ENCODE results near the gene MAPK1.
"Not testable (repeated sequence)": the region's sequence is repeated elsewhere in the genome, so short reads cannot be mapped to it uniquely, and the experiment has no call there.

The MAPK1 gene

GRCh38 chr22:21818487-21819182, 48.8 kb downstream of the MAPK1 start:
- Histone ChIP-seq H3K4me3 (ENCODE audit: low read depth, low read length) (no peak overlapping the region), H3K36me3 (ENCODE audit: control insufficient read depth in 2 of 2, insufficient read depth in 1 of 2, low read length in 2 of 2) (no peaks in the 10 kb centered on the region), H3K9me3 (ENCODE audit: control insufficient read depth, insufficient read depth, low read depth, low read length) (no peaks in the 10 kb centered on the region), H3K4me1 (ENCODE audit: control insufficient read depth, insufficient read depth, low read length) (peaks cover 4% of the 10 kb centered on the region; the same call in 1 of the 2 replicates), H3K27ac (ENCODE audit: extremely low read depth, low read depth, low read length) (no peak overlapping the region)
- ChIA-PET CTCF (interaction anchor here (0.9 kb wide), 1 partner anchor 118 kb away, joined by 3 read pairs; no protein-coding TSS in a partner anchor), POLR2A (no interaction called here)
- TF ChIP-seq GLI4 (tag by site-specific recombination; IDR thresholded peaks at IDR 0.05) = no peak
- TF ChIP-seq PRDM1 (tag by site-specific recombination; IDR thresholded peaks at IDR 0.05) = peak; percentile 57

GRCh38 chr22:21817497-21817853, 50.0 kb downstream of the MAPK1 start:
- CTCF ChIA-PET; H3K27ac ChIP-seq (ENCODE audit: extremely low read depth, low read depth, low read length); H3K4me1 ChIP-seq (ENCODE audit: control insufficient read depth, insufficient read depth, low read length); POLR2A ChIA-PET; H3K36me3 ChIP-seq (ENCODE audit: control insufficient read depth in 2 of 2, insufficient read depth in 1 of 2, low read length in 2 of 2); H3K4me3 ChIP-seq (ENCODE audit: low read depth, low read length); H3K9me3 ChIP-seq (ENCODE audit: control insufficient read depth, insufficient read depth, low read depth, low read length): not testable (repeated sequence)

GRCh38 chr22:21816787-21817496, 50.5 kb downstream of the MAPK1 start:
- H3K27ac ChIP-seq (ENCODE audit: extremely low read depth, low read depth, low read length) = peak overlapping the region; percentile 6; the same call in 1 of the 2 replicates
- POLR2A ChIA-PET = interaction anchor here (0.6 kb wide), 1 partner anchor 43 kb away, joined by 6 read pairs; no protein-coding TSS in a partner anchor
- H3K4me3 ChIP-seq (ENCODE audit: low read depth, low read length) = no peak overlapping the region
- H3K9me3 ChIP-seq (ENCODE audit: control insufficient read depth, insufficient read depth, low read depth, low read length) = no peaks in the 10 kb centered on the region
- H3K36me3 ChIP-seq (ENCODE audit: control insufficient read depth in 2 of 2, insufficient read depth in 1 of 2, low read length in 2 of 2) = no peaks in the 10 kb centered on the region
- CTCF ChIA-PET = interaction anchor here (0.6 kb wide), 1 partner anchor 62 kb away, joined by 5 read pairs; no protein-coding TSS in a partner anchor
- peaks cover 4% of the 10 kb centered on the region; the same call in 1 of the 2 replicates for H3K4me1 ChIP-seq (ENCODE audit: control insufficient read depth, insufficient read depth, low read length)
- TF ChIP-seq ZBTB8A (tag by site-specific recombination; IDR thresholded peaks at IDR 0.05) = no peak
- TF ChIP-seq, protein P1, sequence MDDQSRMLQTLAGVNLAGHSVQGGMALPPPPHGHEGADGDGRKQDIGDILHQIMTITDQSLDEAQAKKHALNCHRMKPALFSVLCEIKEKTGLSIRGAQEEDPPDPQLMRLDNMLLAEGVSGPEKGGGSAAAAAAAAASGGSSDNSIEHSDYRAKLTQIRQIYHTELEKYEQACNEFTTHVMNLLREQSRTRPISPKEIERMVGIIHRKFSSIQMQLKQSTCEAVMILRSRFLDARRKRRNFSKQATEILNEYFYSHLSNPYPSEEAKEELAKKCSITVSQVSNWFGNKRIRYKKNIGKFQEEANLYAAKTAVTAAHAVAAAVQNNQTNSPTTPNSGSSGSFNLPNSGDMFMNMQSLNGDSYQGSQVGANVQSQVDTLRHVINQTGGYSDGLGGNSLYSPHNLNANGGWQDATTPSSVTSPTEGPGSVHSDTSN (CRISPR knock-in tag; IDR thresholded peaks at IDR 0.05) = no peak
- no peak for TF ChIP-seq ZNF544 (tag by site-specific recombination; IDR thresholded peaks at IDR 0.05)
- no peak for TF ChIP-seq ZNF677 (tag by site-specific recombination; IDR thresholded peaks at IDR 0.05)
- no peak for TF ChIP-seq ZBTB20 (tag by site-specific recombination; IDR thresholded peaks at IDR 0.05)
- TF ChIP-seq ZNF629 (tag by site-specific recombination; IDR thresholded peaks at IDR 0.05) = no peak
- TF ChIP-seq ZNF558 (tag by site-specific recombination; IDR thresholded peaks at IDR 0.05) = no peak
- no peak for TF ChIP-seq ZNF10 (tag by site-specific recombination; IDR thresholded peaks at IDR 0.05)

DNA sequence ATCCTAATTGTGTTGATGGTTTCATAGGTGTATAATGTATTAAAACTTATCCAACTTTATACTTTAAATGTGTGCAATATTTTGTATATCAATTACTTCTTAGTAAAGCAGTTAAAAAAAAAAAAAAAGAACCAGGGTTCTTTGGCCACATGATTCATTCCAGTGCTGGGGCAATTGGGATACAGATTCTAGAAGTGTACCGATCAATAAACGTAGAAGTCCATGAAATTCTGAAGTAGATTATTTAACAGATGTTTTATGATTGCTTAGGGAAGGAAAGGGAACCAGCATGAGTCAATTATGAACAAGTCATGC, 51.0 kb downstream of the MAPK1 start:
- ChIA-PET POLR2A (no interaction called here), CTCF (interaction anchor here (0.6 kb wide), 1 partner anchor 61 kb away, joined by 5 read pairs; no protein-coding TSS in a partner anchor)
- no peak for TF ChIP-seq IKZF3 (tag by site-specific recombination; IDR thresholded peaks at IDR 0.05)
- Histone ChIP-seq H3K9me3 (ENCODE audit: control insufficient read depth, insufficient read depth, low read depth, low read length) (no peaks in the 10 kb centered on the region), H3K27ac (ENCODE audit: extremely low read depth, low read depth, low read length) (peak overlapping the region; percentile 6; the same call in 1 of the 2 replicates), H3K36me3 (ENCODE audit: control insufficient read depth in 2 of 2, insufficient read depth in 1 of 2, low read length in 2 of 2) (no peaks in the 10 kb centered on the region), H3K4me1 (ENCODE audit: control insufficient read depth, insufficient read depth, low read length) (peaks cover 4% of the 10 kb centered on the region; the same call in 1 of the 2 replicates), H3K4me3 (ENCODE audit: low read depth, low read length) (no peak overlapping the region)

- CTCF ChIA-PET = interaction anchor here (0.6 kb wide), 2 partner anchors 61 to 89 kb away, joined by 5 read pairs; no protein-coding TSS in a partner anchor
- H3K4me3 ChIP-seq (ENCODE audit: low read depth, low read length) = no peak overlapping the region
Observed at GRCh38 chr22:21815958-21816357, 51.5 kb downstream of the MAPK1 start.

More at GRCh38 chr22:21815958-21816357, 51.5 kb downstream of the MAPK1 start:
- Histone ChIP-seq H3K4me1 (ENCODE audit: control insufficient read depth, insufficient read depth, low read length) (peaks cover 4% of the 10 kb centered on the region; the same call in 1 of the 2 replicates), H3K36me3 (ENCODE audit: control insufficient read depth in 2 of 2, insufficient read depth in 1 of 2, low read length in 2 of 2) (no peaks in the 10 kb centered on the region), H3K9me3 (ENCODE audit: control insufficient read depth, insufficient read depth, low read depth, low read length) (no peaks in the 10 kb centered on the region), H3K27ac (ENCODE audit: extremely low read depth, low read depth, low read length) (no peak overlapping the region)
- POLR2A ChIA-PET = no interaction called here
- TF ChIP-seq KLF8 (tag by site-specific recombination; IDR thresholded peaks at IDR 0.05) (no peak), ZNF561 (tag by site-specific recombination; IDR thresholded peaks at IDR 0.05; ENCODE audit: borderline replicate concordance) (no peak)

All from HEK293 (cell line).